Activated CD4-positive, CD25-positive, alpha-beta regulatory T cell treated with anti-CD3 and anti-CD28 coated beads, Interleukin-2, amount 50 U/mL, for 24 hours (primary cell): ENCODE measurements around the gene GNG2.

Source experiments
- ATAC-seq, 2 donors: fragments of 150-1000 bp; cut with Tn5 transposase; one replicate each; pipeline ENCODE4 v1.10.0; 2021; ENCODE audit warnings: mild to moderate bottlenecking in 1 of 2, moderate library complexity in 1 of 2

The GNG2 gene

DNA sequence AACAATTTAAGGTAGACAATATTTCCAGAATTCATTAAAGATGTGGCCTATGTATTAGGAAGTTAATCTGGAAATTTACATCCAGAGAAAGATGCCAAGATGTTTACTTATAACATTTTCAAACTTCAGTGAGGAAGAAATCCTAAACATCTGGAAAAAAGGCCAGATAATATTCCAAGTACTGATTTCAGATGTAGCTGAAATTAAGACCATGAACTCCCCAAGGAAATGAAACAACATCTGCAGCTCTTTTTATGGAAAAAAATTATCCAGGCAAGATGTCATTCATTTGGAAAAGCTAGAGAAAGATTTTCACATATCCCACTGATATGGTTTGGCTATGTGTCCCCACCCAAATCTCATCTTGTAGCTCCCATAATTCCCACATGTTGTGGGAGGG lies 35.0 kb downstream of the GNG2 start:
- ATAC-seq: no peak

DNA sequence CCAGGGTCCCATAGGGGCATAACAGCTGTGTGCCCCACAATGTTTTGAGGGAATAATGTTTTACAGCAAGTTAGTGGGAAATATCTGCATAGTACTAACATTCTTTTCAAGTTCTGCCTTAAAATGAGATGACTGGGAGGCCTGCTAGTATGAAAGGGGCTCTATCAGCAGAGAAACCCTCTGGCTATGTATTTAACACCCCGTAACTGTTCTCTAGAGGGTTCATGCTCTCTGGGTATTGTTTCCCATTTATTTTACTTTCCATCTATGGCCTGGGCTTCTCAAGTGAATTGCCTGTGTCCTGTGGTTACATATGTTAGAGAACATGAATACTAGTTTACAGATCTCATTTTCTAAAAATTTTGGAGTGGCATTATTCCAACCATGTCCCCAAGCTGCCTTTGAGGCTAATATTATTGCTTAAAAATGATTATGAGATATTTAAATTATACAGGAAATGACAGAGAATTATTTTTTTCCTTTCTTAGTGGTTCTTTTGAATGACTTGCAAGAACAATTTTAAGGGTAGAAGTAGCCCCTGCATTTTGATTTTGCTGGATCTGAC lies 37.5 kb downstream of the GNG2 start:
- ATAC-seq: no peak

DNA sequence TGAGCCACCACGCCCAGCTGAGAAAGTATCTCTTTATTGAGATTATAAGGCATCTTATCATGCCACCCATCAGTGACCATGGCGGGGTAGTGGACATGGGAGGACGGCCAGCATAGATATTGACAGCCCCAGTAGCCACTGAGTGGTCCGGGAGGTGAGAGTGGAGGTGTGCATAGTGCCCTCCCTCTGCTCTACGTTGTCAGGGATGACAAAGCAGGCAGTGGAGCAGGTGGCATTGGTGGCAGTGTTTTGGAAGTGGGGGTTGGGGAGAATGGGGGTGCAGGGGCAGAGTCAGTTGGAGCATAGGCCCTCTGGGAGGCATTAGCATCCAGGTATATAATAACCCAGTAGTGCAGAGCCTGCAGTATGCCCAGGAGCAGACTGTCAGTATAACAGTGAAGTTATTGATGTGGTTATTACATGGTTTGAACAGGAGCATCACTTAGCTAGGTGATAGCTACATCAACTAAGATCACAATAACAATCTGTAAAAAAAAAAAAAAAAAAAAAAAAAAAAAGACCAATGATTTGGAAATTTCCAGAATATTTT lies 41.1 kb downstream of the GNG2 start:
- no peak for ATAC-seq

DNA sequence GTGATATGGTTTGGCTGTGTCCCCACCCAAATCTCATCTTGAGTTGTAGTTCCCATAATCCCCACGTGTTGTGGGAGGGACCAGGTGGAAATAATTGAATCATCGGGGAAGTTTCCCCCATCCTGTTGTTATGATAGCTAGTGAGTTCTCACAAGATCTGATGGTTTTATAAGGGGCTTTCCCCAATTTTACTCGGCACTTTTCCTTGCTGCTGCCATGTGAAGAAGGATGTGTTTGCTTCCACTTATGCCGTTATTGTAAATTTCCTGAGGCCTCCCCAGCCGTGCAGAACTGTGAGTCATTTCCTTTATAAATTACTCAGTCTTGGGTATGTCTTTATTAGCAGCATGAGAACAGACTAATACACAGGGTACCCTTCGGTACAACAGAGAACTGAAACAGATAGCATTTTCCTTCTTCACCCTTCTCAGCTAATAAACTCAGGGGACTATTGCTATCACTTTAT lies 45.3 kb downstream of the GNG2 start:
- peak; percentile 98 for ATAC-seq

DNA sequence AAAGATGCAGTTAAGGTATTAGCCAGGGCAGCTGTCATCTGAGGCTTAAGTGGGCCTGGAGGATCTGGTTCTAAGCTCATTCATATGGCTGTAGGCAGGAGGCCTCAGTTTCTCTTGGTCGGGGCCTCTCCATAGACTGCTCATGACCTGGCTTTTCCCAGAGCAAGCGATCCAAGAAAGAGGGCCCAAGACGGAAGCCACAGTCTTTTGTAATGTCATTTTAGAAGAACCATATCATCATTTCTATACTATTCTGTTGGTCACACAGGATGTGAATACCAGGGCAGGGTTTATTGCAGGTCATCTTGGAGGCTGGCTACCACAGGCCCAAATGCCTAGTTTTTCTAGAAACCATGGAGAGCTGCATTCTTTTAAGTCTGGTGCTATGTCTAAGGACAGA lies 47.7 kb downstream of the GNG2 start:
- no peak for ATAC-seq

DNA sequence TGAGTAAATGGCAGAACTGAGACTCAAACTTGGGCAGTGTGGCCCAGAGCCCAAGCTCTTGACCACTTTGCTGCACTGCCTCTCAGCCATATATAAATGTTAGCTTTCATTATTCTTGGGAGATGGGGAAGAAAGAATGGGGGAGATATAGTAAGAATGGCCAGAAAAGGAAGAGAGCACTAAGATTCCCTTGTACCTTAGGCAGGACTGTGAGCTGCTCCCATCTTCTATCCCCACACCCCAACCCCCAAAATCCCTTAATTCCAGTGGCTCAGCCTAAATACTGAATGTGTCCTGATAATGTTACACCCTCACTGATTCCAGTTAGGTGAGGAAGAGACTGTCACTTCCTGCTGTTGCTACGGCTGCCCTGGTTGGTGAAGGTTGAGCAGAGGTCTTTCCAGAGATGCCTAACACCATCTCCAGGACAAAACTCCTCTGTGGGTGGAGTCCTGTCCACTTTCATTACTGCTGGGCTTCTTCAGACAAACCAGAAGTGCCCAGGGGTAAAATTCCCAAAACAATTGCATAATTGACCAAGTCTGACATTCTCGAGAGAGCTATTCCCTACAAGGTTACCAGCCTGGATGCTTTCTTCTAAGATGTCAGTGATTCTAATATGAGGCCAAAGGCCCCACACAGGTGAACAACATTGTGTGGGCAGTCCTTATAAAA lies 51.8 kb downstream of the GNG2 start:
- no peak for ATAC-seq

DNA sequence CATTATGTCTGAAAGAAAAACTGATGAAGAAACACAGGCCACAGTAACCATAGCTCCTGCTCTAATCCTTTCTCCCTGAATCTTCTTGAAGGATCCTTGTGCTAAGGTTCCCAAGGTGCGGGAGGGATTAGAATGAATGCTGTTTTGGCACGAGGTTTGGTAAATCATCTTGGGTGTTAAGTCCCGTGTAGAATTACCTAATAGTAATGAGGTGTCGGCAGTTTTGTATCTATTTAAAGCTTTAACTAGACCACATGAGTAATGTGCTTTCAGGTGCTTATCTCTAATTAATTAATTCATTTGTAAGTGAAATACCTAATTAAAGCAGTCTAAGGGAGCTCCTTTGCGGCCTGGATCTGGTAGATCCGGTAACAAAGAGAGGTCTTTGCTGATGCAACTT lies 53.9 kb downstream of the GNG2 start:
- peak in 1 of 2 donors; percentile 25 for ATAC-seq

DNA sequence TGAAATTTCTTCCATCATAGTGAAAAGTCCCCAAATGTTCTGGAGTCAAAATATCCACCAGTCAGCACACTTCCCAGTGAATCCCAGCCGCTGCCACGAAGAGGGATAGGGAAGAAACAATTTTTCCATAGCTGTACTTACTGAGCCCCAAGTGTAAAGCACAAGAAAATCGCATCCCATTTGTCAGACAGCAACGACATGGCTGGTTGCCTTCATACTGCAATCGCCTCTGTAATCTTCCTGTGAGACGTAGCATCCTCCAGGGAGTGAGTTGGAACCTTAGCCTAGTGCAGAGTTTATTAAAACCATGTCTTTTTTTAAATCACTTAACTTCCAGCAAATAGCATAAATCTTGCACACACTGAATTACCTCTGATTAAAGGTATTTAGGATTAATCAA lies 56.8 kb downstream of the GNG2 start:
- no peak for ATAC-seq

DNA sequence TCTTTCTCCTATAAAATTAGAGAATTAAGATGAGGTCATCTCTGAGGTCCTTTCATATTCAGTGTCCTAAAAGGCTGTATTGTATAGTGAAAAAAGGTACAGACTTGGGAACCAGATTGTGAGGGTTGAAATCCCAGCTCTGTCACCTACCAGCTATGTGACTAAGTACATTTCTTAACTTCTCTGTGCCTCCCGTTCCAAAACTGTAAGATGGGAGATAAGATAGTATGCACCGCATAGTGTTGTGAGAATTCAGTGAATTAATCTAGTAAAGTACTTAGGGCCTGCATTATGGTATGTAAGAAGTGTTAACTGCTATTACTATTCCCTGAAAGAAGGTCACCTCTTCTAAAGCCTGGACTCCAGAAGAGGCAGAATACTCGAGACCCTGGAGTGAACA lies 60.6 kb downstream of the GNG2 start:
- no peak for ATAC-seq

DNA sequence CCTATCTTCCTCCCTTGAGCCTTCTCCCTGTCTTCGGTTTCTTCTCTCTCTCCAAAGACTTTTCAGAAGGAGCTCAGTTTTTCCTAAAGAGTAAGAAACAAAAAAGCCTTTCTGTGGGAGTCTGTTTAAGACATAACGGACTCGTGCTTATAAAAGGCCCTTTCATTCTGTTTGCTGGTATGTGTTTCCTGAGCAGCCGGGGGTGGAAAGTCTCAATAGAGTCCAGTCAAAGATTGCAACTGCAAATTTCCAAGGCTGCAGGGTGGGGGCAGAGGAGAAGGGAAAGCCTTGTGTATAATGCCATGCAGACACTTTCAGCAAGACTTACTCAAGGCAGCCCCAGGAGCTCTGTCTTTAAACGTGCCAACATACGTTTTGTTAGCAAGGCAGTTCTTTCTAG lies 62.2 kb downstream of the GNG2 start:
- no peak for ATAC-seq

DNA sequence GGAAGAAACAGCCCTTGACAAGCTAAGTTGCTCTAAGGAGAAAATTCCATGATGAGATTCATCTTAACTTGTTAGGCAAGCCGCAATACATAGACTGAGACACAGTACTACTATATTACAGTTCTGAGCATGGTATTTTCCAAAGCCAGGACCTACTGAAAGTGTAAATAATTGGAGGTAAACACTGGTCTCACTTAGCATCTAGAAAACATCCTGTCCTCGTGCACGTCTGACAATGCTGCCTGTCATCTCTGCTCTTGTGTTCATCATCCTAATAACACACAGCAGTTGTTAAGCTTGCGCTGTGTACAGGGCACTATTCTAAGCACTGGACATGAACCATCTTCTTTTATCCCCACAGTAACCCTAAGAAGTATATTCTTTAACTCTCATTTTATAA lies 64.2 kb downstream of the GNG2 start:
- no peak for ATAC-seq

DNA sequence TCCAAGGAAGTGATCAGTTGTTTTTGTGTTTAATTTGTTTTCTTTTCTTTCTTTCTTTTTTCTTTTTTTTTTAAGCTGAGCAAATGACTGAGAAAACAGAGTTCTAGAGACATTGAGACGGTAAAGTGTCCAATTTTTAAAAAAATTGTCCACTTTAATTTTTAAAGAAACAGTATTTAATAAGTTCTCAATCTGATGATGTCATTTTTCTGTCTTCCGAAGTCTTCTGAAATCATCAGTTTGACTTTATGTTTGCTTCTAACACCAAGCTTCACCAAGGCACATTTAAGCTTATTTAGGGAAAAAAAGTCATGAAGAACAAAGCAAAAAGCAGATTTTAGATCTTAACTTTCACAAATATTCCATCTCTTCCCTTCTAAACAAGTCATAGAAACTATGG lies 65.6 kb downstream of the GNG2 start:
- ATAC-seq: no peak

DNA sequence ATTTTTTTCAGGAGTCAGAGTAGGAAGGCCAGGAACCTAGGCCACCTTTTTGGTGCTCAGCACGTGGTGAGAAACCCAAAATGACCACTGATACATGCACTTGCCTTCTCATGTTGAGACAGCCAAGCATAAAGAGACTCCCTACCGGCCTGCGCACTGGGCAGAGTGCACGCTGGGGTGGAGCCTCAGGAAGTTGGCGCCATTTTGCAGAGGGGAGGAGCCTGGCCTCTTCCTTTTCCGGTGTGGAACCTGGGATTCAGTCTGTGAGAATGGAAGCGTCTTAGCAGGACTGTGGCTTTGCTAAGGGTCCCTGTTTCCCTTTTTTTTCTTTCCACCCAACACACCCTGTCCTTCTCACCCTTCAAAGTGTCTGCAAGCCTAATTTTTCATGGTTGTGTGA lies 66.0 kb downstream of the GNG2 start:
- ATAC-seq: no peak

DNA sequence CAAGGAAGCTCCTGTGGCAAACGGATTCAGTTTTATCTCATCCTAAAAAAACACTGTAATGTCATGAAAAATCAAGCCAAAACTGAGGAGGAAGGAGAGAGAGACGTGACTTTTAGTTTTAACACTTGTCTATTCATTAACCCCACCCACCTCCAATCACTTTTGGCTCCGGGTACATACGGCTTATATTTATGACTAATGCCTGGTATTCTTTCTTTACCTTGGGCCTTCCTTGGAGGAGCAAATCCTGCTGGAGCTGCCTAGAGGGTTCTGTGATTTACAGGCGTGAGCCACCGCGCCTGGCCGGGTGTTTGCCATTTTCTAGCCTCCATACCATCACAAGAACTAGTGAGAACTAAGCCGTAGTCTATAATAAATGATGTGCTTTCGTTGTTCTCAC lies 68.2 kb downstream of the GNG2 start:
- ATAC-seq: no peak

DNA sequence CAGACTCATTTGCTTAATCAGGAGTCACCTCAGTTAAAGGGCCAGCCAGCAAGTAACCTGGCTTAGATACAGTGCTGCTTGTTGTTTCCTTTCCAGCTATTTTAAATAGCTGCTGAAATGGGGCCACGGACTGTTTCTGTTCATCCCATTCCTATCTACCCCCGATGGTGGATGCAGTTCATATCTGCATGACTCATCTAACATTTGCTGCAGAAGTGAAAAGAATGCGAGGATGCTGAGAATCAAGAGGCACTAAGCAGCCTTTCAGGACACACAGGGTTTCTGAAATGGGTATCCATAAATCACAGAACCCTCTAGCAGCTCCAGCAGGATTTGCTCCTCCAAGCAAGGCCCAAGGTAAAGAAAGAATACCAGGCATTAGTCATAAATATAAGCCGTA lies 68.8 kb downstream of the GNG2 start:
- no peak for ATAC-seq

DNA sequence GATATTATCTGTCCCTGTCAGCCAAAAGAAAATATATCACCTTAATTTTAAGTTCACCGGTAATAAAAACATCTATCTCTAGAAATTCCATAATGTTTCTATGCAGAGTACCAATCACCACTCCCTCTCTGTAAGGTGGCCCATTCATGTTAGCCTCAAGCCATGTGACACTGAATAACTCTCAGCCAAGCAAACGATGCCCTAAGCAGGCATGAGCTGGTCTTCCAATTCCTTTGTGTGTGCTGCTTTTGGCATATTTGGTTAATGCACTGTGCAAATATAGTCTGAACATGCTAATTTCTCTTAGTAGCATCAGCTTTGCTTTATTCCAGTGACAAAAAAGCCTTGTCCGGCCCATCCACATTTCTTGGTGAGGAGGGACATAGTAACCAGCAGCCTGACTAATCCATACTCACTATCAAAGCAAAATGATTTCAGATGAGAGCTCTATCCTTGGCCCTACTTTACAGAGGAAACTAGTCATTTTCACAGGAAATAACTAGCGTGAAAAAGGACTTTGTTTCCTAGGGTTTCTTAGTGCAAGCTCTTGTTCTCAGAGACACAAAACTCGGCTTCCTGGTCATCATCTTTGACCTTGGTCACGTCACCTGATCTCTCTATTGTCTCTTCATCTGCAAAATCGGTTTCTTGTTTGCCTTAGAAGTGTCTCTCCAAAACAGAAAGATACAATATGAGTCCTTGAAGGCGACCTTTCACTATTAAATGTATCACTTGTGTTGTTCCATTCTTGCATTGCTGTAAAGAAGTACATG lies 69.7 kb downstream of the GNG2 start:
- peak; percentile 50 to 59 for ATAC-seq

DNA sequence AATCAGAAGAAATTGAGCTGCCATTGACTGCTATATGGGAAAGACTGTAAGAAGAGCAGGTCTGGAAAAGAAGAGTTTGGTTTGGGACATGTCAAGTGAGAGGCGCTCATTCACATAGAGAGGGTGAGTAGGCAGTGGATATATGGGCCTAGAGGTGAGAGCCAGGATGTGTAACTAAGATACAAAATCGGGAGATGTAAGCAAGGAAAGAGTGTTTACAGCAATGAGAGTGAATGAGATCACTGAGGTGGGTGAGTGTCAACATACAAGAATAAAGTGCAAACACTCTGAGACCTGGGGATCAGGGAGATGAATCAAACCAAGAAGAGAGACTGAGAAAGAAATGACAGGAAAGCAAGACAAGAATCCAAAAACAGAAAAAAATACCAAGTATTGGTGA lies 70.9 kb downstream of the GNG2 start:
- peak in 1 of 2 donors; percentile 39 for ATAC-seq

DNA sequence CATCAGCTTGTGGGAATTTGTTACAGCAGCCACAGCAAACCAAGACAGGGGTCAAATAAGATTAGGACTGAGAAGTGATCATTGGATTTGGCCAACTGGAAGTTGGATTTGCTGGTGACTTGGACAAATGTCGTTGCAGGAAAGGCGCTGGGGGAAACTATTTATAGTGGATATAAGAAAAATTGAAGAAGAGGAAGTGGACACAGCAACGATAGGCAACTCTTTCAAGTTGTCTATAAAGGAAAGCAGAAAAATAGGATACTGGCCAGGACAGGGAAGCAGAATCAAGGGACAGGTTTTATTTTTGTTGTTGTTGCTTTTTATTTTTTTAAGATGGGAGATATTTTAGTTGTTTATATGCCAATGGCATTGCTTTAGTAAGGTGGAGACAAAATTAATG lies 72.8 kb downstream of the GNG2 start:
- no peak for ATAC-seq

DNA sequence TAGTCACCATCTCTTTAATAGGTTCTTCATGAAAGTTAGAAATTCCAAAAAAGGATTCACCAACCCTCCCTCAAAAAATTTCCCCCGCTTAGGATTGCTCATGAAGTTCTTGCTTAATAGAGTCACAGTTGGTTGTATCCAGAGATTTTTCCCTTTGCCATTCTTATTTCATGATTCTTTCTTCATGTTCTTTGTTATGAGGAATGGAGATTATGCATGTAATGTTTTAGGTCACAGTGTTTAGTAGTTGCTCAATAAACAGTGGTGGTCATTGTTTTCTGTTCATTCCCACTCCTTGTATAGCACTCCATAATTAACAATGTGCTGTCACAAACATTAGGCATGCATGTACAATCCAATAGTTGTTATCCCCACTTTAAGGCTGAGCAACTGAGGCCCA lies 77.7 kb downstream of the GNG2 start:
- no peak for ATAC-seq

DNA sequence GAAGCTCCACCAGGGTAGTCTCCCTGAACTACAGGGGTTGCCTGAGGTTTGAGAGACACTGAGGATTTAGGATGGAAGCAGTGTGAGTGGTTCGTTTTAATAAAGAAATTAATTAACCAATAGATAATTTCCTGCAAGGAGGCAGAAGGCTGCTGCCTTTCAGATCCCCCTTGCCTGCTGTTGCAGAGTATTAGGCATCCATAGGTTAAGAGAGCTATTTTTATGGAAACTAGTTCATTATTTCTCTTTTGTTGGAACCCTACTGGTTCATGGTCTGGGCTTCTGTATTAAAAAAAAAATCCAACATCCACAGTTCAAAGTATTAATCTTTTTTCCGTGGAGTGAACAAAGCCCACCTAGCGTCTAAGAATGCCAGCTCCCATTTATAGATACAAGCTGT lies 78.4 kb downstream of the GNG2 start:
- no peak for ATAC-seq

DNA sequence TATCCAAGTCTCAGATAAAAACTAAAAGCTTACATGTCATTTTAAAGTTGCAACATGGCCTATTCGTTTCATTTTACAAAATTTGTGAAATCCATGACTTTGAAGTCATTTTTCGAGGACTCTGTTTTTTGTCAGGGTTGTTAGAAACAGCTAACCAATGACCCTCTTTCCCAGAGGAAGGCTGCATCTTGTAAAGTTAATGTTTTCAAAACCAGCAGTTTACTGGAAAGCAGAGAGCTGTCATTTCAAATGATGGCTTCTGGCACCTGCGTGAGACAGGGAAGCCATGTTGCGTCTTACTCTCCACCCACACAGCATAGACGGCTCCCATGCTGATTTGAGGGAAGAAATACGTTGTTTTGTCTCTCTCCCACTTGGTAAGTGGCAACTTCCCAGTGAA lies 78.8 kb downstream of the GNG2 start:
- no peak for ATAC-seq

DNA sequence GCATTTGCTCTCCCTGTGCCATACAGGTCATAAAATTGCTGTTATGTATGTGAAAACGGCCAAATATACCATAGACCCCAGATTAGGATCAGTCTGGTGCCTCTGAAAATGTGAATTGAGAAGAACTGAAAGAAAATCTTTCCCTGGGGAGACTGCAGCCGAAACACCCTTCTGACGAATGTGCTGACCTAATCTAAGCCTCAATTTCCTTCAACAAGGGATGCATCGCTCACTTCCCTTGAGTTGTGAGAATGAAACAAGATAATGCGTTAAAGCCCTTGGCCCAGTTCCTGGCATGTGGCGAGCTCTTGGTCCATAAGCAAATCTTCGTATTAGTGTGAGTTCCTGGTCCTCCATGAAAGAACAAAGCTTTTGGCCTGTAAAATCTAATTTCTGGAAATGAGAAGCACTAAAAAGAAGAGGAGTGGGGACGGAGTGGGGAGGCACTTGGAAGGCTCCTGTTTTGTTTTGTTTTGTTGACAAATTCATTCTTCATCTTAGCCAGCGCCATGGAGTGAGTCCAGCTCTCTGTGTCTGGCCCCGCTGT lies 79.4 kb downstream of the GNG2 start:
- no peak for ATAC-seq

DNA sequence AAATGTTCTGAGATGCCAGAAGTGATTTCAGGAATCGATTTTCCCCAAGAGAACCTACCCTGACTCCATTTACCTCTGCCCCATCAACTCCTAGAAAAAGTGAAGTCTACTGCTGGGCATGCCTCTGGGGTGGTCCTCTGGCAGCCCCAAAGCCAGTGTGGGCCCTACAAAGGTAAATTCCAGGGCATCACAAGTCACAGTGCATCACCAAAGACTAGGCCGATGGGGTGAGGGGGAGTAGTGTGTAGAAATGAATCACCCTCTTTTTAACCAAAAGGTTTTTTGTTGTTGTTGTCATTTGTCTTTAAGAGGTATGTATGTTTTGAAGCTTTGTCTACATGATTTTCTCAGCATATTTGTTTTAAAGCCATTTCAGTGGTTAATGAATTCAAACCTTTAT lies 82.6 kb downstream of the GNG2 start:
- ATAC-seq: peak in 1 of 2 donors; percentile 56

DNA sequence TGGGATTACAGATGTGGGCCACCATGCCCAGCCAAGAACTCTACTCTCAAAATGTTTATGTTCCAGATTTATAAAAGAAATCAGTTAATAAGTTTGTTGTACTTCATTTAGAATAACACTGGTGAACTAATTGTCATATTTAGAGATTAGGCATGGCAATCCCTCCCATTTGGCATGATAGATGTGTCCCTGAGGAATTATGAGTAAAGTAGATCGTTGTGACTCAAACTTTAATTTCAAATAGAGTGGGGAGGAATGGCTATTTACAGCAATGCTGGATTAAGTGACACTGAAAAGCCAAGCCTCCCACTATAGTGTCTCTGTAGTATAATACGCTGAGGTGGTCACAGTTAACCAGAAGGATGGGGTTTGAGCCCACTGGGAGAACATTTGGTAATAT lies 89.6 kb downstream of the GNG2 start:
- no peak for ATAC-seq
